Heart right ventricle (tissue), 16 donors: Measurements from ENCODE around the gene PORCN. TPM values are rescaled to one million over a fixed set of nuclear protein-coding genes. Genes with fewer than 3 reads are reported as not detected.

Experiments used
- ATAC-seq, 8 donors: fragments of 200-7000 bp; cut with Tn5 transposase; one replicate each; pipeline ENCODE4 v1.9.1; 2020; ENCODE audit warnings: mild to moderate bottlenecking in 8 of 8, moderate library complexity in 8 of 8, moderate number of reproducible peaks in 1 of 8
- DNase-seq, 2 donors: peaks; one replicate each; pipeline ENCODE4 v3.0.0-alpha.2; 2020
- H3K27ac ChIP-seq, 10 donors: fragments of 200-600 bp; sonication (generic) in 2 of 10; one replicate each; pipeline versions ENCODE4 v1.5.0 to v1.8.0; 2020 to 2022; ENCODE audit warnings: mild to moderate bottlenecking in 3 of 10
- H3K27me3 ChIP-seq, 7 donors: fragments of 200-600 bp; one replicate each; pipeline ENCODE4 v1.8.0; 2021 to 2022; ENCODE audit warnings: mild to moderate bottlenecking in 2 of 7
- H3K36me3 ChIP-seq, 9 donors: fragments of 200-600 bp; sonication (generic) in 1 of 9; one replicate each; pipeline versions ENCODE4 v1.5.0 to v1.8.0; 2020 to 2022; ENCODE audit warnings: mild to moderate bottlenecking in 2 of 9
- H3K4me1 ChIP-seq, 9 donors: fragments of 200-600 bp; sonication (generic) in 1 of 9; one replicate each; pipeline versions ENCODE4 v1.5.0 to v1.8.0; 2020 to 2022; ENCODE audit warnings: mild to moderate bottlenecking in 4 of 9
- H3K4me3 ChIP-seq, 10 donors: fragments of 200-600 bp; sonication (generic) in 2 of 10; one replicate each; pipeline versions ENCODE4 v1.5.0 to v1.8.0; 2020 to 2022; ENCODE audit warnings: mild to moderate bottlenecking in 7 of 10, moderate library complexity in 2 of 10
- H3K9me3 ChIP-seq, 11 donors: fragments of 200-600 bp in 10 of 11; sonication (generic) in 2 of 11; one replicate each; pipeline versions ENCODE4 v1.5.0 to v1.8.0; 2013 to 2022; ENCODE audit warnings: mild to moderate bottlenecking in 2 of 11, control low read depth in 1 of 11, moderate library complexity in 1 of 11
- WGBS, 2 donors: extraction: QIAGEN DNeasy Blood & Tissue Kit; methylation state at CpG; one replicate each; pipeline ENCODE4 v1.1.7; 2013; ENCODE audit warnings: inconsistent platforms in 1 of 2; 5-methylcytosine and 5-hydroxymethylcytosine counted together
- intact Hi-C, 10 donors: fragments of 100-400 bp; cut with DNase I; formaldehyde crosslinking; loops; one replicate each; pipeline versions ENCODE4 v1.11.1 to v1.14.2; 2022
- polyA plus RNA-seq, 2 donors: library from polyadenylated mRNA; stranded (reverse); fragments of 200-250 nt; gene quantifications; one replicate each; pipeline ENCODE4 v1.2.3, GENCODE V29; 2013
- total RNA-seq, 10 donors: library from RNA; stranded (reverse); fragmentation: NEBNext Ultra II Directional in 3 of 10; extraction: Animal tissue kit (Norgen Biotek cat#: 25700) in 3 of 10; gene quantifications; one replicate each; pipeline versions ENCODE4 v1.2.1 to v1.2.4, GENCODE V29; 2021 to 2023
- TF ChIP-seq, protein P1 (sequence below), 9 donors: fragments of 200-600 bp; sonication (generic) in 2 of 9; IDR thresholded peaks; one replicate each; pipeline versions ENCODE4 v1.5.0 to v1.8.0; 2021 to 2022; ENCODE audit warnings: antibody characterized with exemption in 9 of 9, mild to moderate bottlenecking in 5 of 9, moderate library complexity in 1 of 9
- donor health status: Arrhythmogenic right ventricular cardiomyopathy.
- donor health status: ischemic (EF 13 %, LVEDD 7.1; RV severe dilation, severe dysfunction).
- donor health status: healthy with polysubstance abuse.
- donor health status: DM: no; HTN: yes; CAD: no.
- donor health status: DM: no; HTN: no; CAD: no.
- donor health status: ischemic (EF 25% LVEDD 6.9; RV normal size, moderate dysfunction).
- donor health status: ischemic (EF 25% LVEDD 5.7; RV mildly dilated, moderate dysfunction).
- donor health status: healthy.
- donor health status: DM: yes; HTN: yes; CAD: no.
- donor health status: Ischemic cardiomyopathy.
- donor health status: ischemic (EF 35%, LVEDD 5.7; RV mildly dilated, moderate dysfunction).
- donor health status: nonischemic (EF 11% LVEDD 7.7; RV severe dilation, severe dysfunction).
- donor health status: DM: yes; HTN: yes; CAD: no.
- donor health status: PGD.
- donor health status: ischemic (EF 29% LVEDD 5.4; RV normal size, mild dysfunction).
- donor health status: nonischemic (EF 23%, LVEDD 6.1; RV moderate dilation, normal function).

PORCN gene
- total and polyA plus RNA-seq, 12 donors = 9.9 to 26.7 (median 13.1) TPM

DNA sequence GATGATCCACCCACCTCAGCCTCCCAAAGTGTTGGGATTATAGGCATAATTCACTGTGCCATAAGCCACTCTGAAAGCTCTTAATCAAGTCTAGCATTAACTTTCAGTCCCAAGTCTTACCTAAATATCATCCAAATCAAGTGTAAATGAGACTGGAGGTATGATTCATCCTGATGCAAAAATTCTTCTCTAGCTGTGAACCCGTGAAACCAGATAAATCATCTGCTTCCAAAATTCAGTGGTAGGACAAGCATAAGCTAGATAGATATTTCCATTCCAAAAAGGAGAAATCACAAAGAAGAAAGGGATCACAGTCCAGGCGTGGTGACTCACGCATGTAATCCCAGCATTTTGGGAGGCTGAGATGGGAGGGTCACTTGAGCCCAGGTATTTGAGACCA is 21.9 kb downstream of the PORCN start:
- WGBS, 2 donors = 89 to 95% methylated on average over 3 of the region's 3 CpGs
- no peak overlapping the region for H3K4me3 ChIP-seq
- H3K27me3 ChIP-seq = no peaks in the 10 kb centered on the region
- H3K9me3 ChIP-seq = no peaks in the 10 kb centered on the region
- peaks cover 0 to 27% (median 0%) of the 10 kb centered on the region in 9 donors for H3K36me3 ChIP-seq
- TF ChIP-seq, protein P1, sequence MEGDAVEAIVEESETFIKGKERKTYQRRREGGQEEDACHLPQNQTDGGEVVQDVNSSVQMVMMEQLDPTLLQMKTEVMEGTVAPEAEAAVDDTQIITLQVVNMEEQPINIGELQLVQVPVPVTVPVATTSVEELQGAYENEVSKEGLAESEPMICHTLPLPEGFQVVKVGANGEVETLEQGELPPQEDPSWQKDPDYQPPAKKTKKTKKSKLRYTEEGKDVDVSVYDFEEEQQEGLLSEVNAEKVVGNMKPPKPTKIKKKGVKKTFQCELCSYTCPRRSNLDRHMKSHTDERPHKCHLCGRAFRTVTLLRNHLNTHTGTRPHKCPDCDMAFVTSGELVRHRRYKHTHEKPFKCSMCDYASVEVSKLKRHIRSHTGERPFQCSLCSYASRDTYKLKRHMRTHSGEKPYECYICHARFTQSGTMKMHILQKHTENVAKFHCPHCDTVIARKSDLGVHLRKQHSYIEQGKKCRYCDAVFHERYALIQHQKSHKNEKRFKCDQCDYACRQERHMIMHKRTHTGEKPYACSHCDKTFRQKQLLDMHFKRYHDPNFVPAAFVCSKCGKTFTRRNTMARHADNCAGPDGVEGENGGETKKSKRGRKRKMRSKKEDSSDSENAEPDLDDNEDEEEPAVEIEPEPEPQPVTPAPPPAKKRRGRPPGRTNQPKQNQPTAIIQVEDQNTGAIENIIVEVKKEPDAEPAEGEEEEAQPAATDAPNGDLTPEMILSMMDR (IDR thresholded peaks at IDR 0.05) = no peak
- intact Hi-C loops = no loop called here
- no peak for ATAC-seq
- peak overlapping the region in 1 of 10 donors; percentile 54 for H3K27ac ChIP-seq
- DNase-seq = no peak
- peaks cover 0 to 3% (median 0%) of the 10 kb centered on the region in 9 donors for H3K4me1 ChIP-seq

DNA sequence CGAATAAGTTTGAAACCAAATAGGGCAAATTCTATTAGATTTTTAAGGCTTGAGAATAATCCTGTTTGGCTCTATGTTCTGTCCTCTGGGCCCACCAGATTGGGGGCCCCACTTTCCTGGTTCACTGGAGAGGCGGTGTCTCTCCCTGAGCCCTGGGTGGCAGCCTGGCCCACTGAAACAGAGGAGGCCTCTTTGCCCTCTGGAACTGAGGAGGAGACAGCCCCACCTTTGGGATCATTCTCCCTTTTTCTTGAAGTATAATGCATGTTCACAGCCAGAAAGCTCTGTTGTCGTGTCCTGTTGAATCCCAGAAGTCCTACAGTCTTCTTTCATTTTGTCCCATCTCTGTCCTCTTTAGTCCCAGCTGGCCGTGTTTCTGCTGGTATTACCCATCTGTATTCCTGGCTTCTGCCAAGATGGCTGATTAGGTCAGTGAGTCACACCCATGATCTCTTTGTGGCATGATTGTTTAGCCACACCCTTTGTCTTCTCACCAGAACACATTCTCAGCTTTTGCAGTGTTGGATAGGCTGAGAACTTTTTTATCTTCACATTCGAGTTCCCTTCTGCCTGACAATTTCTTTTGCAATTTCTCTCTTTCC is 22.7 kb downstream of the PORCN start:
- DNase-seq = no peak
- H3K36me3 ChIP-seq = peaks cover 0 to 23% (median 0%) of the 10 kb centered on the region in 9 donors
- ATAC-seq = peak in 4 of 8 donors; percentile 26 to 81 (median 74)
- TF ChIP-seq, protein P1 (IDR thresholded peaks at IDR 0.05) = no peak
- H3K9me3 ChIP-seq = no peaks in the 10 kb centered on the region
- peaks cover 0 to 3% (median 0%) of the 10 kb centered on the region in 9 donors for H3K4me1 ChIP-seq
- H3K4me3 ChIP-seq = no peak overlapping the region
- peak overlapping the region in 9 of 10 donors; percentile 11 to 64 (median 54) for H3K27ac ChIP-seq
- intact Hi-C loops = no loop called here
- no peaks in the 10 kb centered on the region for H3K27me3 ChIP-seq
- whole genome bisulfite sequencing, 2 donors = 58 to 65% methylated on average over 5 of the region's 5 CpGs

DNA sequence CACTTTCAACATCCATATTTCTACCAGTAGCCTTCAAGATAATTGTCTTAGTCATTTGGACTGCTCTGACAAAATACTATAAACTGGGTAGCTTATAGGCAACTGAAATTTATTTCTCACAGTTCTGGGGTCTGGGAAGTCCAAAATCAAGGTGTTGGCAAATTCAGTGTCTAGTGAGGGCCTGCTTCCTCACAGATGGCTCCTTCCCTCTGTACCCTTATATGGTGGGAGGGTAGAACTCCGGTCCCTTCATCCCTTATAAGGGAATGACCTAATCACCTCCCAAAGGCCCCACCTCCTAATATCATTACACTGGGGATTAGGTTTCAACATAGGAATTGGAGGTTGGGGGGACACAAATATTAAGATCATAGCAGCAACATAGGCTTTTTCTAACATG is 23.4 kb downstream of the PORCN start:
- H3K36me3 ChIP-seq = peaks cover 0 to 16% (median 0%) of the 10 kb centered on the region in 9 donors
- ATAC-seq (no peak), DNase-seq (no peak)
- H3K27me3 ChIP-seq = no peaks in the 10 kb centered on the region
- 58 to 89% methylated on average over 1 of the region's 1 CpG for WGBS, 2 donors
- peaks cover 0 to 3% (median 0%) of the 10 kb centered on the region in 9 donors for H3K4me1 ChIP-seq
- no peaks in the 10 kb centered on the region for H3K9me3 ChIP-seq
- intact Hi-C loops = no loop called here
- H3K4me3 ChIP-seq = no peak overlapping the region
- peak overlapping the region in 9 of 10 donors; percentile 11 to 64 (median 47) for H3K27ac ChIP-seq
- TF ChIP-seq, protein P1 (IDR thresholded peaks at IDR 0.05) = no peak

DNA sequence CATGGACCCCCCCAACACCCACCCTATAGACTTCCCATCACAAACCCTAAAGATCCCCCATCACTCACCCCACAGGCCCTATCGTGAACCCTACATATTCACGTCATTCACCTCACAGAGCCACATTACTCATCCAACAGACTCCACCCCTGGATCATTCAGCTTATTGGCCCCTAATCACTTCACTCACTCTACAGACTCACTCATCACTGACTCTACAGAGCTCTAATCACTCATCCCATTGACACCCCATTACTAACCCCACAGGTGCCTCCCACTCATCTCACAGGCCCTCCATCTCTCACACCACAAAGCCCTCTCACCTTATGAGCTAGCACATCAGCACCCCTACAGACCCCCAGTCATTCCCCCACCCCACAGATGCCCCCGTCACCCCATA is 24.4 kb downstream of the PORCN start:
- TF ChIP-seq, protein P1 (IDR thresholded peaks at IDR 0.05) = no peak
- peaks cover 0 to 7% (median 0%) of the 10 kb centered on the region in 9 donors for H3K36me3 ChIP-seq
- peaks cover 0 to 3% (median 0%) of the 10 kb centered on the region in 9 donors for H3K4me1 ChIP-seq
- H3K27me3 ChIP-seq = no peaks in the 10 kb centered on the region
- no peak overlapping the region for H3K4me3 ChIP-seq
- 94 to 96% methylated on average over 3 of the region's 3 CpGs for WGBS, 2 donors
- DNase-seq (no peak), ATAC-seq (no peak)
- intact Hi-C loops = no loop called here
- H3K9me3 ChIP-seq = no peaks in the 10 kb centered on the region
- no peak overlapping the region for H3K27ac ChIP-seq
